Endothelial cell (in vitro differentiated cells): ENCODE results near the gene PPP2R2B. TPM values are rescaled to one million over a fixed set of nuclear protein-coding genes. Genes with fewer than 3 reads are reported as not detected.

ENCODE experiments used
- DNase-seq: peaks from one replicate; pipeline ENCODE4 v3.0.0; 2021; ENCODE audit warnings: low spot score
- H3K27ac Mint-ChIP-seq: one replicate; pipeline ENCODE4 v1.8.0; 2021; ENCODE audit warnings: mixed read lengths, inconsistent platforms; ENCODE audit not compliant: unreplicated experiment
- H3K27me3 Mint-ChIP-seq: one replicate; pipeline ENCODE4 v1.8.0; 2021; ENCODE audit warnings: mild to moderate bottlenecking, moderate library complexity, mixed read lengths, inconsistent platforms; ENCODE audit not compliant: unreplicated experiment
- H3K36me3 Mint-ChIP-seq: one replicate; pipeline ENCODE4 v1.8.0; 2021; ENCODE audit warnings: mild to moderate bottlenecking, low read depth, mixed read lengths, inconsistent platforms; ENCODE audit not compliant: unreplicated experiment
- H3K4me1 Mint-ChIP-seq: one replicate; pipeline ENCODE4 v1.8.0; 2021; ENCODE audit warnings: mild to moderate bottlenecking, mixed read lengths, inconsistent platforms; ENCODE audit not compliant: unreplicated experiment
- H3K4me3 Mint-ChIP-seq: one replicate; pipeline ENCODE4 v1.8.0; 2021; ENCODE audit warnings: mild to moderate bottlenecking, mixed read lengths, inconsistent platforms; ENCODE audit not compliant: unreplicated experiment
- H3K9me3 Mint-ChIP-seq: one replicate; pipeline ENCODE4 v1.8.0; 2021; ENCODE audit warnings: mixed read lengths, inconsistent platforms; ENCODE audit not compliant: unreplicated experiment
- total RNA-seq: library from RNA; stranded (reverse); fragmentation: NEBNext Ultra II Directional; extraction: Animal tissue kit (Norgen Biotek cat#: 25700); gene quantifications from one replicate; pipeline ENCODE4 v1.2.1, GENCODE V29; 2021; ENCODE audit not compliant: unreplicated experiment
- TF ChIP-seq, protein P1 (sequence below): fragments of 200-600 bp; sonication (generic); IDR thresholded peaks from one replicate; pipeline ENCODE4 v1.5.0; 2021; ENCODE audit warnings: antibody characterized with exemption; ENCODE audit not compliant: unreplicated experiment

Gene PPP2R2B
- total RNA-seq, 1 donor from 2014 or later: 0.59 TPM

DNA sequence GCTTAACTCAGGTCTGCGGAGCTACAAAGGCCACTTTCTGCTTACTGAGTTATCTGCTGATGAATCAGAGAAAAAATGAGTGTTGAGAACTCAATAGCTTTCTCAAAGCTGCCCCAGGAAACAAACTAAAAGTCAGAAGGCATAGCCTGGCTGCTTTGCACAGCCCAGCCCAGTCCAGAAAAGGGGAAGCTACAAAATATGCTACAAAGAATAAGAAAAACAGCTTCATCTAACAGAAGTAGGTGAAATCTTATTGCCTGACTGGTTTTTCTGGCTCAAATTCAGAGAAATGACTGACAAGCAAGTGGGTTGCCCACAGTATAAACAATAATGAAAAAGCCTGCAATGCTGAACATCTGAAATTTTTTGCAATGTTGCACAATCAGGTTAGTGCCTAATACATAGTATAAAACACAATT is 156.2 kb downstream of the PPP2R2B start:
- TF ChIP-seq, protein P1, sequence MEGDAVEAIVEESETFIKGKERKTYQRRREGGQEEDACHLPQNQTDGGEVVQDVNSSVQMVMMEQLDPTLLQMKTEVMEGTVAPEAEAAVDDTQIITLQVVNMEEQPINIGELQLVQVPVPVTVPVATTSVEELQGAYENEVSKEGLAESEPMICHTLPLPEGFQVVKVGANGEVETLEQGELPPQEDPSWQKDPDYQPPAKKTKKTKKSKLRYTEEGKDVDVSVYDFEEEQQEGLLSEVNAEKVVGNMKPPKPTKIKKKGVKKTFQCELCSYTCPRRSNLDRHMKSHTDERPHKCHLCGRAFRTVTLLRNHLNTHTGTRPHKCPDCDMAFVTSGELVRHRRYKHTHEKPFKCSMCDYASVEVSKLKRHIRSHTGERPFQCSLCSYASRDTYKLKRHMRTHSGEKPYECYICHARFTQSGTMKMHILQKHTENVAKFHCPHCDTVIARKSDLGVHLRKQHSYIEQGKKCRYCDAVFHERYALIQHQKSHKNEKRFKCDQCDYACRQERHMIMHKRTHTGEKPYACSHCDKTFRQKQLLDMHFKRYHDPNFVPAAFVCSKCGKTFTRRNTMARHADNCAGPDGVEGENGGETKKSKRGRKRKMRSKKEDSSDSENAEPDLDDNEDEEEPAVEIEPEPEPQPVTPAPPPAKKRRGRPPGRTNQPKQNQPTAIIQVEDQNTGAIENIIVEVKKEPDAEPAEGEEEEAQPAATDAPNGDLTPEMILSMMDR: no peak
- no peak overlapping the region for H3K4me3 Mint-ChIP-seq
- no peak overlapping the region for H3K27ac Mint-ChIP-seq
- H3K27me3 Mint-ChIP-seq: no peaks in the 10 kb centered on the region
- DNase-seq: no peak
- H3K36me3 Mint-ChIP-seq: no peaks in the 10 kb centered on the region
- no peaks in the 10 kb centered on the region for H3K4me1 Mint-ChIP-seq
- no peaks in the 10 kb centered on the region for H3K9me3 Mint-ChIP-seq

DNA sequence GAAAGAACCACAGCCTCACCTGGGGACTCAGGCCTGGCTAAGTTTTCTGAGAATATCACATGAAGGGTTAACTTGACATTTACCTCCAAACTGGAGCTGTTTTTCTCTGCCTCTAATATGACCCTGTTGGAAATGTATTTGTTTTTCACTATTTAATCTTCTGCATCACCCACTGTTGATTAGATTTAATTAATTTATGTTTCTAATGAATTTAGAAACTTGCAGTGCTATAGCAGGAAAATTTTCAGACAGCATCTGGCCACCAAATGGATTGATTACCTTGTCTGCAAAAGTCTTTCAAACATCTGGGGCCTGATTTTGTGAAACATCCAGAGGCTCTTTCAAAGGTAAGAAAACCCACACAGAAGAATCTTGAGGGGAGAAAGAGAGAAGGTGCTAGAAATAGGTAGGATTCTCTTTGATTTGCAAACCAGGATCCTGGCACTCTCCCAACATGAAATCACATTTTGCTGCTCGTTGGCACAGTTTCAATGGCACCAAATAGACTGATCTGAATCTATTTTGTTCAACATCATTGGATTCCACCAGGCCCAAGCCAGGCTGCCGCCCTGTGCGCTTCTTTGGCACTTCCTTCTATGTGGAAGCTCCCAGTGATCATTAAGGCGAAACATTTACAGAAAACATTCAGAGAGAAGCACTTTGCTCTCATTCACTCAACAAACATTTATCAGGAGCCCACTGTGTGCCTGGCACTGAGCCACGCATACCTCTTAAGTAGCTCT is 157.3 kb downstream of the PPP2R2B start:
- H3K4me1 Mint-ChIP-seq: no peaks in the 10 kb centered on the region
- H3K27me3 Mint-ChIP-seq: no peaks in the 10 kb centered on the region
- no peak overlapping the region for H3K4me3 Mint-ChIP-seq
- TF ChIP-seq, protein P1: no peak
- H3K27ac Mint-ChIP-seq: no peak overlapping the region
- H3K36me3 Mint-ChIP-seq: no peaks in the 10 kb centered on the region
- H3K9me3 Mint-ChIP-seq: no peaks in the 10 kb centered on the region
- no peak for DNase-seq

DNA sequence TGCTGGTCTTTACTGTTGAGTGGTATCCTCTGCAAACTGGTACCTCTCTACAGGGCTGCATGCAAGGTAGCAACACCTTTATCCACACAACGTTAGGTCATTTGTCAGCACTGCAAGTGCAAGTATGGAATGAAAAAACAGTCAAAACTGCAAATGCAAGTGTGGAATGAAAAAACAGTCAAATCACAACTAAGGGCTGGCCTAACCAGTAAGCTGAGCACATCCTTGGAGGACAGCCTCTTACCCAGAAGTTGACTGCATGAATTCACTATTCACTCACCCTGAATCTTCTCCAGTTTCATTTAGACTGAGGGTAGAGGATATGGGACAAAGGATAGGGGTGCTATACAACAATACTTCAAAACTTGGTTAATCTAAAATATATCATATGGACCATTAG is 158.4 kb downstream of the PPP2R2B start:
- H3K4me3 Mint-ChIP-seq: no peak overlapping the region
- DNase-seq: no peak
- no peaks in the 10 kb centered on the region for H3K27me3 Mint-ChIP-seq
- TF ChIP-seq, protein P1: no peak
- no peaks in the 10 kb centered on the region for H3K9me3 Mint-ChIP-seq
- H3K36me3 Mint-ChIP-seq: no peaks in the 10 kb centered on the region
- no peaks in the 10 kb centered on the region for H3K4me1 Mint-ChIP-seq
- no peak overlapping the region for H3K27ac Mint-ChIP-seq

DNA sequence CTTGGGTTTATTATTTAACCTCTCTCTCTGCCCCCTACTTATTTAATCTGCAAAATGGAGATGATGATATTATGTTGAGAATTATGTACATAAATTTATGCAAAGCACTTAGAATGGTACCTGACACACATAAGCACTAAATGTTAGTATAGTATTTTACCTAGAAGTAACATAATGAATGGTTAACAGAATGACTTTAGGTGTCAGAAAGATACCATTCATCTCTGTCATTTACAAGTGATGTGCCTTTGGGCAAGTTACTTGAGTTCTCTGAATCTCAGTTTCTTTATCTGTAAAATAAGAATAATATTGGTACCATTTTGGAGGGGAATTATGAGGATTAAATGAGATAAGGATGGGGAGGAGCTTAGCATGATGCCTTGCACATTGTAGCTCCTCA is 159.4 kb downstream of the PPP2R2B start:
- Mint-ChIP-seq H3K9me3 (no peaks in the 10 kb centered on the region), H3K4me1 (no peaks in the 10 kb centered on the region), H3K4me3 (no peak overlapping the region), H3K27me3 (no peaks in the 10 kb centered on the region), H3K27ac (no peak overlapping the region), H3K36me3 (no peaks in the 10 kb centered on the region)
- no peak for DNase-seq
- TF ChIP-seq, protein P1: no peak

DNA sequence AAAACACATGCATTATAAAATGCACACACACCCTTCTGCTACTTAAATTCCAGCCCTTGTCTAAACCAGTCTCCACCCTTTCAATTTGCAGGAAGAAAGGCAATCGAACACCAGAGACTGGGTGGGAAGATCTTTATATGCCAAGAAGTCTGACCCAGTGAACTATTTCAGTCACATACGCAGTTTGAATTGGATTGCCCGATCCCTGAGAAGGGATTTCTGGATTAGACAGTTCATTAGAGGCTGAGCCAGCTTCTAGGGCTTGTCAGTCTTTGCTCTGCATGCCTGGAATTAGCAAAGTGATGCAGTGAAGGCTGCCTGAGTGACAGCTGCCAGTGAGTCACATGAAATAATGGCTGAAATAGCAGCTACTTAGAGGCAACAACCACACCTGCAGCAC is 159.9 kb downstream of the PPP2R2B start:
- DNase-seq: no peak

More for the DNA sequence above, 159.9 kb downstream of the PPP2R2B start:
- H3K27ac Mint-ChIP-seq: no peak overlapping the region
- H3K4me3 Mint-ChIP-seq: no peak overlapping the region
- no peaks in the 10 kb centered on the region for H3K9me3 Mint-ChIP-seq
- no peaks in the 10 kb centered on the region for H3K4me1 Mint-ChIP-seq
- H3K27me3 Mint-ChIP-seq: no peaks in the 10 kb centered on the region
- TF ChIP-seq, protein P1: no peak
- H3K36me3 Mint-ChIP-seq: no peaks in the 10 kb centered on the region
